H9 (cell line): ENCODE results near the gene CD52. TPM values are rescaled to one million over a fixed set of nuclear protein-coding genes. Genes with fewer than 3 reads are reported as not detected.

ENCODE experiments used
- DNase-seq: peaks from one replicate; pipeline ENCODE4 v3.0.0-alpha.2; 2017
- H2AFZ ChIP-seq: one replicate; pipeline ENCODE4 v1.6.1; 2013; ENCODE audit warnings: mild to moderate bottlenecking, low read length, control low read depth, moderate library complexity
- H2AK5ac ChIP-seq: 2 replicates; pipeline ENCODE4 v1.6.1; 2013; ENCODE audit warnings: low read length, control low read depth, mixed read lengths; ENCODE audit not compliant: insufficient read length
- H2BK120ac ChIP-seq: one replicate; pipeline ENCODE4 v1.6.1; 2013; ENCODE audit warnings: low read depth, mild to moderate bottlenecking, low read length, control low read depth, inconsistent platforms; ENCODE audit not compliant: poor library complexity, severe bottlenecking
- H2BK12ac ChIP-seq: 2 replicates; pipeline ENCODE4 v1.6.1; 2013; ENCODE audit warnings: low read length, control low read depth, mixed read lengths, low read depth; ENCODE audit not compliant: insufficient read length
- H2BK15ac ChIP-seq: 2 replicates; pipeline ENCODE4 v1.6.1; 2013; ENCODE audit warnings: low read depth, low read length, control low read depth
- H2BK20ac ChIP-seq: one replicate; pipeline ENCODE4 v1.6.1; 2013; ENCODE audit warnings: low read depth, mild to moderate bottlenecking, low read length, control low read depth, inconsistent platforms; ENCODE audit not compliant: poor library complexity, severe bottlenecking
- H2BK5ac ChIP-seq: 2 replicates; pipeline ENCODE4 v1.6.1; 2013; ENCODE audit warnings: low read length, control low read depth, mixed read lengths; ENCODE audit not compliant: insufficient read length
- H3K14ac ChIP-seq: 2 replicates; pipeline ENCODE4 v1.6.1; 2013; ENCODE audit warnings: low read length, control low read depth; ENCODE audit not compliant: insufficient read depth
- H3K18ac ChIP-seq: 2 replicates; pipeline ENCODE4 v1.6.1; 2013; ENCODE audit warnings: low read depth, mild to moderate bottlenecking, mixed read lengths, low read length, control low read depth; ENCODE audit not compliant: insufficient read length
- H3K23ac ChIP-seq: 2 replicates; pipeline ENCODE4 v1.6.1; 2013; ENCODE audit warnings: low read length, control low read depth, mixed read lengths, low read depth; ENCODE audit not compliant: insufficient read length
- H3K23me2 ChIP-seq: 2 replicates; pipeline ENCODE4 v1.6.1; 2013; ENCODE audit warnings: low read depth, mild to moderate bottlenecking, mixed read lengths, low read length, control low read depth; ENCODE audit not compliant: insufficient read length, poor library complexity, severe bottlenecking
- H3K27ac ChIP-seq: 2 replicates; pipeline ENCODE4 v1.5.1; 2013; ENCODE audit warnings: low read length, control low read depth, mixed read lengths, low read depth; ENCODE audit not compliant: insufficient read length
- H3K27me3 ChIP-seq: 2 replicates; pipeline ENCODE4 v1.6.1; 2013; ENCODE audit warnings: low read length, control low read depth, inconsistent platforms; ENCODE audit not compliant: insufficient read depth
- H3K4ac ChIP-seq: 2 replicates; pipeline ENCODE4 v1.6.1; 2013; ENCODE audit warnings: low read depth, mild to moderate bottlenecking, control low read depth, inconsistent platforms, low read length, moderate library complexity
- H3K4me1 ChIP-seq: 2 replicates; pipeline ENCODE4 v1.6.1; 2013; ENCODE audit warnings: low read length, control low read depth, inconsistent platforms; ENCODE audit not compliant: insufficient read depth
- H3K4me2 ChIP-seq: 2 replicates; pipeline ENCODE4 v1.6.1; 2013; ENCODE audit warnings: low read length, control low read depth, mixed read lengths; ENCODE audit not compliant: insufficient read length, insufficient read depth
- H3K56ac ChIP-seq: 2 replicates; pipeline ENCODE4 v1.6.1; 2013; ENCODE audit warnings: low read depth, mild to moderate bottlenecking, mixed read lengths, low read length, control low read depth; ENCODE audit not compliant: insufficient read length
- H3K79me1 ChIP-seq: 2 replicates; pipeline ENCODE4 v1.6.1; 2013; ENCODE audit warnings: low read depth, mild to moderate bottlenecking, moderate library complexity, low read length, control low read depth, inconsistent platforms; ENCODE audit not compliant: insufficient read depth, poor library complexity, severe bottlenecking
- H3K79me2 ChIP-seq: 2 replicates; pipeline ENCODE4 v1.6.1; 2013; ENCODE audit warnings: low read length, control low read depth, inconsistent platforms; ENCODE audit not compliant: insufficient read depth
- H3K9ac ChIP-seq: 2 replicates; pipeline ENCODE4 v1.6.1; 2013; ENCODE audit warnings: low read length, control low read depth, mixed read lengths; ENCODE audit not compliant: insufficient read length; ENCODE audit errors: extremely low read depth
- H3K9me3 ChIP-seq: one replicate; pipeline ENCODE4 v1.6.1; 2013; ENCODE audit warnings: low read depth, low read length, inconsistent platforms; ENCODE audit not compliant: control insufficient read depth
- H3T11ph ChIP-seq: one replicate; pipeline ENCODE4 v1.6.1; 2013; ENCODE audit warnings: mild to moderate bottlenecking, low read length, control low read depth, inconsistent platforms
- H4K20me1 ChIP-seq: one replicate; pipeline ENCODE4 v1.6.1; 2013; ENCODE audit not compliant: control insufficient read depth, insufficient read length, insufficient read depth
- H4K5ac ChIP-seq: 2 replicates; pipeline ENCODE4 v1.6.1; 2013; ENCODE audit warnings: low read depth, mild to moderate bottlenecking, mixed read lengths, low read length, control low read depth; ENCODE audit not compliant: insufficient read length
- H4K8ac ChIP-seq: replicated peaks from 2 replicates; pipeline ENCODE4 v1.6.1; 2013; ENCODE audit warnings: low read length, control low read depth, mixed read lengths, low read depth; ENCODE audit not compliant: insufficient read length
- H4K91ac ChIP-seq: 2 replicates; pipeline ENCODE4 v1.6.1; 2013; ENCODE audit warnings: low read depth, mild to moderate bottlenecking, moderate library complexity, mixed read lengths, low read length, control low read depth; ENCODE audit not compliant: insufficient read length
- H3K27ac Mint-ChIP-seq, 3 experiments: 2 replicates in 2 of 3; 3 replicates in 1 of 3; pipeline ENCODE4 v1.8.0; 2020 to 2021; ENCODE audit warnings: mixed read lengths in 3 of 3, mild to moderate bottlenecking in 1 of 3, moderate library complexity in 1 of 3
- H3K27me3 Mint-ChIP-seq: 2 replicates; pipeline ENCODE4 v1.8.0; 2021; ENCODE audit warnings: low read depth, mild to moderate bottlenecking, moderate library complexity, mixed read lengths
- H3K36me3 Mint-ChIP-seq, 3 experiments: 2 replicates in 2 of 3; 3 replicates in 1 of 3; pipeline ENCODE4 v1.8.0; 2020 to 2021; ENCODE audit warnings: low read depth in 3 of 3, mixed read lengths in 3 of 3; ENCODE audit not compliant: insufficient read depth in 1 of 3
- H3K4me1 Mint-ChIP-seq, 2 experiments: 2 replicates each; pipeline ENCODE4 v1.8.0; 2020; ENCODE audit warnings: mixed read lengths in 2 of 2
- H3K4me3 Mint-ChIP-seq, 2 experiments: 2 replicates in 1 of 2; 3 replicates in 1 of 2; pipeline ENCODE4 v1.8.0; 2020 to 2021; ENCODE audit warnings: mild to moderate bottlenecking in 2 of 2, mixed read lengths in 2 of 2, moderate library complexity in 1 of 2
- H3K9me3 Mint-ChIP-seq, 2 experiments: 2 replicates in 1 of 2; 3 replicates in 1 of 2; pipeline ENCODE4 v1.8.0; 2020; ENCODE audit warnings: mild to moderate bottlenecking in 2 of 2, mixed read lengths in 2 of 2, moderate library complexity in 1 of 2
- WGBS: extraction: QIAGEN DNeasy Blood & Tissue Kit; methylation state at CpG from one replicate; pipeline ENCODE4 v1.1.7; 2013; ENCODE audit warnings: missing lambda C conversion rate, low lambda C conversion rate, mixed read lengths; ENCODE audit not compliant: insufficient read length; ENCODE audit errors: extremely low coverage; 5-methylcytosine and 5-hydroxymethylcytosine counted together
- total RNA-seq: library from RNA; stranded (reverse); gene quantifications from 2 replicates; pipeline ENCODE4 v1.2.1, GENCODE V29; 2021
- TF ChIP-seq, protein P1 (sequence below): fragments of 200-600 bp; sonication (generic); conservative IDR thresholded peaks from 3 replicates; pipeline ENCODE4 v1.8.0; 2021; ENCODE audit warnings: antibody characterized with exemption, mild to moderate bottlenecking

The CD52 gene
- total RNA-seq, 1 experiment from 2014 or later, result 4.1 TPM

- H3K79me1 ChIP-seq, result no peaks in the 10 kb centered on the region
- no CpG with 5 or more reads among the region's 41 CpGs for WGBS
- H3K9ac ChIP-seq, result no peak overlapping the region
Measured at GRCh38 chr1:26335774-26336476, 18.2 kb downstream of the CD52 start.

More at GRCh38 chr1:26335774-26336476, 18.2 kb downstream of the CD52 start:
- peak overlapping the region; percentile 56 for H3K4me2 ChIP-seq
- Mint-ChIP-seq H3K4me1 (peaks cover 29 to 36% of the 10 kb centered on the region in 2 experiments), H3K36me3 (peaks cover 2 to 8% (median 8%) of the 10 kb centered on the region in 3 experiments; a peak in 4 of 7 replicates), H3K9me3 (no peaks in the 10 kb centered on the region), H3K27ac (peak overlapping the region; percentile 44 to 95 (median 82); a peak in 4 of 7 replicates), H3K4me3 (peak overlapping the region; percentile 83 to 98), H3K27me3 (peaks cover 20% of the 10 kb centered on the region)
- H3K18ac ChIP-seq, result no peak overlapping the region
- no peak overlapping the region for H2BK5ac ChIP-seq
- H4K91ac ChIP-seq, result no peak overlapping the region
- H4K5ac ChIP-seq, result no peak overlapping the region
- no peak overlapping the region for H3K27ac ChIP-seq
- no peak overlapping the region for H3K14ac ChIP-seq
- no peak overlapping the region for H2BK15ac ChIP-seq
- no peak overlapping the region for H3K56ac ChIP-seq
- H3K4me1 ChIP-seq, result no peaks in the 10 kb centered on the region; the same call in 1 of the 2 replicates
- H3K9me3 ChIP-seq, result no peaks in the 10 kb centered on the region
- H4K8ac ChIP-seq, result no peak overlapping the region
- H3K79me2 ChIP-seq, result no peaks in the 10 kb centered on the region
- H3T11ph ChIP-seq, result no peak overlapping the region
- no peak overlapping the region for H2AK5ac ChIP-seq
- TF ChIP-seq, protein P1, sequence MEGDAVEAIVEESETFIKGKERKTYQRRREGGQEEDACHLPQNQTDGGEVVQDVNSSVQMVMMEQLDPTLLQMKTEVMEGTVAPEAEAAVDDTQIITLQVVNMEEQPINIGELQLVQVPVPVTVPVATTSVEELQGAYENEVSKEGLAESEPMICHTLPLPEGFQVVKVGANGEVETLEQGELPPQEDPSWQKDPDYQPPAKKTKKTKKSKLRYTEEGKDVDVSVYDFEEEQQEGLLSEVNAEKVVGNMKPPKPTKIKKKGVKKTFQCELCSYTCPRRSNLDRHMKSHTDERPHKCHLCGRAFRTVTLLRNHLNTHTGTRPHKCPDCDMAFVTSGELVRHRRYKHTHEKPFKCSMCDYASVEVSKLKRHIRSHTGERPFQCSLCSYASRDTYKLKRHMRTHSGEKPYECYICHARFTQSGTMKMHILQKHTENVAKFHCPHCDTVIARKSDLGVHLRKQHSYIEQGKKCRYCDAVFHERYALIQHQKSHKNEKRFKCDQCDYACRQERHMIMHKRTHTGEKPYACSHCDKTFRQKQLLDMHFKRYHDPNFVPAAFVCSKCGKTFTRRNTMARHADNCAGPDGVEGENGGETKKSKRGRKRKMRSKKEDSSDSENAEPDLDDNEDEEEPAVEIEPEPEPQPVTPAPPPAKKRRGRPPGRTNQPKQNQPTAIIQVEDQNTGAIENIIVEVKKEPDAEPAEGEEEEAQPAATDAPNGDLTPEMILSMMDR, result no peak
- no peak overlapping the region for H2BK120ac ChIP-seq
- no peak overlapping the region for H3K23ac ChIP-seq
- no peaks in the 10 kb centered on the region for H4K20me1 ChIP-seq
- no peaks in the 10 kb centered on the region for H3K27me3 ChIP-seq
- H3K4ac ChIP-seq, result no peak overlapping the region
- H2BK20ac ChIP-seq, result no peak overlapping the region
- no peak for DNase-seq
- no peak overlapping the region for H2BK12ac ChIP-seq
- peaks cover 4% of the 10 kb centered on the region for H3K23me2 ChIP-seq
- H2AFZ ChIP-seq, result no peak overlapping the region
